Fibroblast of pulmonary artery (primary cell): Measurements from ENCODE around the gene PRRT1B.

Experiments
- DNase-seq: peaks from one replicate; pipeline ENCODE4 v3.0.0-alpha.2; 2010; ENCODE audit warnings: low read depth
- H3K4me3 ChIP-seq: replicated peaks from 2 replicates; pipeline ENCODE4 v1.5.1; 2011; ENCODE audit warnings: low read depth, mild to moderate bottlenecking, control low read depth, low read length, moderate library complexity
- CTCF ChIP-seq: IDR thresholded peaks from 2 replicates; pipeline ENCODE4 v1.5.1; 2011; ENCODE audit warnings: mild to moderate bottlenecking, control low read depth, low read length, inconsistent platforms; ENCODE audit errors: missing control alignments

The PRRT1B gene

GRCh38 chr9:131522257-131523085, 22.9 kb upstream of the PRRT1B start:
- no peak overlapping the region for H3K4me3 ChIP-seq
- no peak for TF ChIP-seq CTCF
- no peak for DNase-seq

GRCh38 chr9:131523086-131523388, 22.3 kb upstream of the PRRT1B start:
- no peak for TF ChIP-seq CTCF
- DNase-seq, result no peak
- no peak overlapping the region for H3K4me3 ChIP-seq

- DNase-seq, result no peak
- H3K4me3 ChIP-seq, result no peak overlapping the region
- no peak for TF ChIP-seq CTCF
Observed at GRCh38 chr9:131523451-131524435, 21.6 kb upstream of the PRRT1B start.

- TF ChIP-seq CTCF, result no peak
Observed at GRCh38 chr9:131524665-131525315, 20.5 kb upstream of the PRRT1B start.

GRCh38 chr9:131525643-131526565, 19.4 kb upstream of the PRRT1B start:
- no peak overlapping the region for H3K4me3 ChIP-seq
- DNase-seq, result no peak
- TF ChIP-seq CTCF, result no peak

More at GRCh38 chr9:131524665-131525315, 20.5 kb upstream of the PRRT1B start:
- H3K4me3 ChIP-seq, result no peak overlapping the region
- DNase-seq, result no peak

GRCh38 chr9:131528186-131528585, 17.1 kb upstream of the PRRT1B start:
- TF ChIP-seq CTCF, result no peak
- DNase-seq, result no peak
- H3K4me3 ChIP-seq, result no peak overlapping the region
